CD8-positive, alpha-beta memory T cell (primary cell): ENCODE data around the gene RAP1GAP2. TPM values are rescaled to one million over a fixed set of nuclear protein-coding genes. Genes with fewer than 3 reads are reported as not detected.
"Not testable (repeated sequence)": the region's sequence is repeated elsewhere in the genome, so short reads cannot be mapped to it uniquely, and the experiment has no call there.

Experiments used
- CTCF ChIA-PET: fragments of 350-600 bp; sonication (Branson Sonifier 250); formaldehyde crosslinking; loops from one replicate; lab custom pipeline; 2021; ENCODE audit warnings: antibody characterized with exemption; lab: Charles Lee
- POLR2A ChIA-PET: fragments of 350-600 bp; sonication (Branson Sonifier 250); formaldehyde crosslinking; loops from one replicate; lab custom pipeline; 2021; ENCODE audit warnings: antibody characterized with exemption; lab: Charles Lee
- DNase-seq, 5 donors: peaks; one replicate each; pipeline versions ENCODE4 v3.0.0 to v3.0.0-alpha.2; 2020 to 2022; ENCODE audit warnings: mixed read lengths in 1 of 5
- H3K27ac ChIP-seq: one replicate; pipeline ENCODE4 v1.7.0; 2013; ENCODE audit warnings: low read depth, mild to moderate bottlenecking, low read length, moderate library complexity
- H3K27me3 ChIP-seq: 2 replicates; pipeline ENCODE4 v1.7.0; 2013; ENCODE audit warnings: low read length, mild to moderate bottlenecking; ENCODE audit not compliant: insufficient read depth, poor library complexity, severe bottlenecking
- H3K36me3 ChIP-seq: 2 replicates; pipeline ENCODE4 v1.7.0; 2013; ENCODE audit warnings: mild to moderate bottlenecking, low read length, moderate library complexity; ENCODE audit not compliant: insufficient read depth
- H3K4me1 ChIP-seq: 2 replicates; pipeline ENCODE4 v1.7.0; 2013; ENCODE audit warnings: mild to moderate bottlenecking, low read length, moderate library complexity; ENCODE audit not compliant: insufficient read depth
- H3K4me3 ChIP-seq: 2 replicates; pipeline ENCODE4 v1.7.0; 2013; ENCODE audit warnings: mild to moderate bottlenecking, low read length
- H3K9me3 ChIP-seq: 2 replicates; pipeline ENCODE4 v1.7.0; 2013; ENCODE audit warnings: mild to moderate bottlenecking, low read length
- H3K27ac Mint-ChIP-seq, 8 donors: one replicate each; pipeline ENCODE4 v1.8.0; 2020 to 2021; ENCODE audit warnings: mixed read lengths in 8 of 8, mild to moderate bottlenecking in 6 of 8, inconsistent platforms in 3 of 8, moderate library complexity in 3 of 8
- H3K27me3 Mint-ChIP-seq, 2 donors: one replicate each; pipeline ENCODE4 v1.8.0; 2020 to 2021; ENCODE audit warnings: mixed read lengths in 2 of 2, mild to moderate bottlenecking in 1 of 2, moderate library complexity in 1 of 2
- H3K36me3 Mint-ChIP-seq, 3 donors: one replicate each; pipeline ENCODE4 v1.8.0; 2020 to 2021; ENCODE audit warnings: mixed read lengths in 3 of 3, inconsistent platforms in 1 of 3, mild to moderate bottlenecking in 1 of 3
- H3K4me1 Mint-ChIP-seq, 3 donors: one replicate each; pipeline ENCODE4 v1.8.0; 2020 to 2021; ENCODE audit warnings: mixed read lengths in 3 of 3, inconsistent platforms in 1 of 3, mild to moderate bottlenecking in 1 of 3
- H3K4me3 Mint-ChIP-seq, 7 donors: one replicate each; pipeline ENCODE4 v1.8.0; 2020 to 2021; ENCODE audit warnings: mixed read lengths in 7 of 7, mild to moderate bottlenecking in 6 of 7, moderate library complexity in 4 of 7, inconsistent platforms in 2 of 7
- H3K9me3 Mint-ChIP-seq, 5 donors: one replicate each; pipeline ENCODE4 v1.8.0; 2020 to 2022; ENCODE audit warnings: mixed read lengths in 5 of 5, mild to moderate bottlenecking in 3 of 5, moderate library complexity in 2 of 5, inconsistent platforms in 1 of 5
- polyA plus RNA-seq: library from polyadenylated mRNA; unstranded; fragments of 300-500 nt; fragmentation: Illumina TruSeq; gene quantifications from one replicate; pipeline ENCODE4 v1.2.3, GENCODE V29; 2021
- total RNA-seq, 2 experiments: library from RNA; stranded (reverse); gene quantifications; one replicate each; pipeline ENCODE4 v1.2.3, GENCODE V29; 2021

RAP1GAP2 gene
- total and polyA plus RNA-seq, 3 experiments from 2014 or later, result 1.2 to 6.3 (median 1.4) TPM

GRCh38 chr17:3030852-3031470 lies 234.7 kb downstream of the RAP1GAP2 start:
- H3K27me3 Mint-ChIP-seq, POLR2A ChIA-PET, DNase-seq, H3K27ac Mint-ChIP-seq, H3K4me1 Mint-ChIP-seq, H3K4me3 ChIP-seq, H3K9me3 ChIP-seq, H3K4me1 ChIP-seq, H3K27me3 ChIP-seq, H3K4me3 Mint-ChIP-seq, H3K27ac ChIP-seq, H3K36me3 ChIP-seq, H3K9me3 Mint-ChIP-seq: not testable (repeated sequence)
- CTCF ChIA-PET, result interaction anchor here (1.3 kb wide), 1 partner anchor 18 kb away, joined by 4 read pairs; no protein-coding TSS in a partner anchor
- H3K36me3 Mint-ChIP-seq, result peaks cover 0 to 53% (median 12%) of the 10 kb centered on the region in 3 donors

DNA sequence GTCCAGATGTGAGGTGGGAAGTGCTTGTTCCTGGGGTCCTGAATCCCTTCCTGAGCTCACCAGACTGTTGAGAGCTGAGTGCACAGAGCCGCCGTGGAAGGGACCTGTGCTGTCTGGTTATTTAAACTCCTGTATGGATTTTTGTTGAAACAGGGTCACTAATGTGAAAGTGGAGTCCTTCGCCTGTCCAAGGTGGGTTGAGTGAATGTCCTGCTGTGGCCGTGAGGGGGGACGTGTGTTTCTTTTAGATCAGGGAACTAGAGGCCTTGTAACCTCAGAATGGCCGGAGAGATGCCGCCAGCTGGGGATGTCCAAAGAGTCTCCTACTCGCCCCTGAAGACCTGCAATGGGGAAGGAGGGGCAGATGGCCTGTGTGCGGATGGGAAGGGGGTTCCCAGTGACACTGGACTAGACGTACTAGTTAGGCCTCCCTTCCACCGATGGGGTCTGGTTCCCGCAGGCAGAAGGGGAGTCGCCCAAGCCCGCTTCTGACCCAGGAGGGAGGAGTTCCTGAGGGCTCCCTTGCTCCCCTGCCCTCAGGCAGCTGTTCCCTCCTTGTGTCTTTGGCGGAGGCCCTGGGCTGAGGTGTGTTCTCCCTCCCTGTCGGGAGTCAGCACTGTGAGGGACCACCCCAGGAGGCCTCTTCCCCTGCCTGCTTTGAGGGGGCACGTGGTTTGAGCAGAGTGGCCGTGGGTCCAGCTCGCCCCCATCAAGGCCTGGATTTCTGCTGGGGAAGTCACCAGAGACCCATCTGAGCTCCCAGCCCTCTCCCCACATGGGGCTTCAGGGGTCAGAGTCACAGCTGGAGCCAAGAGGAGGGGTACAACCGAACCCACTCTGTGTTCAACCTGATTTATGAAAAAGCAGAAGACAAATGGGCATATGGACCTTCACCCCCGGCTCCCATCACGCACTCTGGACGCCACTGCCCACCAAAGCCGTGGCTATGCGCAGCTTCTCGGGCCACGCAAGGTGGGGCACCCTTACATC lies 236.3 kb downstream of the RAP1GAP2 start:
- no peaks in the 10 kb centered on the region for H3K4me1 Mint-ChIP-seq
- DNase-seq, result no peak
- Histone ChIP-seq H3K4me3 (no peak overlapping the region), H3K9me3 (no peaks in the 10 kb centered on the region), H3K4me1 (no peaks in the 10 kb centered on the region), H3K27me3 (no peaks in the 10 kb centered on the region), H3K27ac (no peak overlapping the region), H3K36me3 (peaks cover 6% of the 10 kb centered on the region)
- POLR2A ChIA-PET, result interaction anchor here (0.5 kb wide), 1 partner anchor 1361 kb away, joined by 3 read pairs; no protein-coding TSS in a partner anchor
- H3K36me3 Mint-ChIP-seq, result peaks cover 0 to 41% (median 12%) of the 10 kb centered on the region in 3 donors
- no peaks in the 10 kb centered on the region for H3K27me3 Mint-ChIP-seq
- H3K27ac Mint-ChIP-seq, result peak overlapping the region in 1 of 8 donors; percentile 60
- peaks cover 0 to 2% (median 0%) of the 10 kb centered on the region in 5 donors for H3K9me3 Mint-ChIP-seq
- H3K4me3 Mint-ChIP-seq, result no peak overlapping the region
- CTCF ChIA-PET, result no interaction called here

DNA sequence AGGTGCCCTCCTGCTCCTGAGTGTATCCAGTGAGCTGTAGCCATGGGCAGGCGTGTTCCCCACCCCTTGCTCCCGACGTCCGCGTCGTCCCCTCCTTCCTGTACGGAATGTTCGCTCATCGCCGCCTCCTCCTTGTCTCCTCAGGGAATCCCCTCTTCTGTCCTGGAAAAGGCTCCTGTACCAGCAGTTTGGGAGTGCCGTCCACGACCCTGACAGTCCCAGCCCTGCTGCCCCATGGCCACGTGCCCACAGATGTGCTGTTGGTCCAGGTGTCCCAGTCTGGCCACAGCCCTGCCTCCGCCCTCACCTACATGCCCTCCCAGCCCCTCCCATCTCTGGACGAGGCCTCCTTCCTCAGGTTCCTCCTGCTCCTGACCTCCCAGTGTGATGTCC lies 237.0 kb downstream of the RAP1GAP2 start:
- POLR2A ChIA-PET, result interaction anchor here (0.5 kb wide), 1 partner anchor 1360 kb away, joined by 3 read pairs; no protein-coding TSS in a partner anchor
- H3K4me3 Mint-ChIP-seq, result no peak overlapping the region
- no peak overlapping the region for H3K27ac Mint-ChIP-seq
- no peaks in the 10 kb centered on the region for H3K4me1 Mint-ChIP-seq
- Histone ChIP-seq H3K27me3 (no peaks in the 10 kb centered on the region), H3K4me1 (no peaks in the 10 kb centered on the region), H3K4me3 (no peak overlapping the region), H3K9me3 (no peaks in the 10 kb centered on the region), H3K36me3 (peaks cover 6% of the 10 kb centered on the region), H3K27ac (no peak overlapping the region)
- H3K27me3 Mint-ChIP-seq, result no peaks in the 10 kb centered on the region
- peaks cover 0 to 35% (median 8%) of the 10 kb centered on the region in 3 donors for H3K36me3 Mint-ChIP-seq
- CTCF ChIA-PET, result no interaction called here
- no peak for DNase-seq
- H3K9me3 Mint-ChIP-seq, result peaks cover 0 to 2% (median 0%) of the 10 kb centered on the region in 5 donors

DNA sequence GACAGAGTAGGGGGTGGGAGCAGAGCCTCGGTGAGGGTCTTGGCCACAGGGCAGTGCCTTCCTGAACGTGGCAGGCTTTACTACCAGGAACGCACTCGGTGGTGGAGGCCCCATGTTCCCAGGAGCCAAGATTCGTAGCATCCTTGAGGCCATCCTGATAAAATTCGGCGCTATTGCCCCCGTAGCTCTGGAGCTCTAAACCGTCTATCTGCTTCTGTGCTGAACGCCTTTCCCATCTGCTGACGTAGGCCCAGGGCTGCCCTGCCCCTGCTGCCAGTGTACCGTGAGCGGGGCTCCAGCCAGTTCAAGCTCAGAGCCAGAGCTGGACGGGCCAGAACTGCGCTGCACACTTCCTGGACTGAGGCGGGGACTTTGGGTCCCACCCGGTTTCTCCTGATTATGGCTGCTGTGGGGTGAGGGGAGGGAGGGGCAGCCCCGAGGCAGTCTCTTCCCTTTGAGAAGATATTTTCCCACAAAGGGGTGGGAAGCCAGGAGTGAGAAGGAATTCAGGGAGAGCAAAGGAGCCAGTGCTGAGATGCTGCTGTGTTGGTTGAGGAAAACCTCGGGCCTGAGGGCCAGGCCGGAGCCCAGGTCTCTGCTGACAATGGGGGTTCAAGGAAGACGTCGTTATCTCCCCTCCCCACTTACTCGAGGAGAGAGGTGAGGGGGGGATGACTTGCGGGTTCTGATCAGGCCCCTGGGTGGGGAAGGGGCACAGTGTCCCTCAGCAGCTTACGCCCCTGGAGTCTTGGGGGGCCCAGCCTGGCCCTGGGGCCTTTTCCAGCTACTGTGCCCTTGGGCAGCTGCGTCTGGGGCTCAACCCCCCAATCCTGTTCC lies 237.7 kb downstream of the RAP1GAP2 start:
- Mint-ChIP-seq H3K4me1 (peaks cover 2% of the 10 kb centered on the region in 3 donors), H3K9me3 (peaks cover 0 to 2% (median 0%) of the 10 kb centered on the region in 5 donors), H3K4me3 (peak overlapping the region in 1 of 7 donors; percentile 66), H3K27me3 (no peaks in the 10 kb centered on the region), H3K27ac (peak overlapping the region in 1 of 8 donors; percentile 6), H3K36me3 (peaks cover 0 to 29% (median 6%) of the 10 kb centered on the region in 3 donors)
- no peak for DNase-seq
- Histone ChIP-seq H3K9me3 (no peaks in the 10 kb centered on the region), H3K27me3 (no peaks in the 10 kb centered on the region), H3K36me3 (peaks cover 6% of the 10 kb centered on the region), H3K27ac (no peak overlapping the region), H3K4me1 (no peaks in the 10 kb centered on the region), H3K4me3 (no peak overlapping the region)
- ChIA-PET POLR2A (no interaction called here), CTCF (interaction anchor here (1.1 kb wide), 1 partner anchor 17 kb away, joined by 3 read pairs; no protein-coding TSS in a partner anchor)

DNA sequence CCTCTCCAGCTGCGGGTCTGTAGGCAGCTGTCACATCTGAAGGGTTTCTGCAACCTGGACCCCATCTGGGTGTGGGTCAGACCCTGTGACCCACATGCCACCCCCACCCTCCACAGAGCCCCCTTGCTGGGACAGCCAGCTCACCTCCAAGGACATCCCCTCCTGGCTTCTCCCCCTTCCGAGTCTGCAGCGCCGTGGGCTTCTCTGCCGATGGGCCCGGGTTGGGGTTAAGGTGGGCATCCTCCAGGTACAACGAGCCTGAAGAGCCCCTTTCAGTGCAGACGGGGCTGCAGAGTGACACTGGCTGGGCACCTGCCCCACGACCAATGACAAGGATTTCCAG lies 238.3 kb downstream of the RAP1GAP2 start:
- Mint-ChIP-seq H3K4me1 (peaks cover 5 to 6% (median 5%) of the 10 kb centered on the region in 3 donors), H3K27ac (peak overlapping the region in 1 of 8 donors; percentile 22), H3K27me3 (no peaks in the 10 kb centered on the region), H3K4me3 (no peak overlapping the region), H3K9me3 (peaks cover 0 to 2% (median 0%) of the 10 kb centered on the region in 5 donors), H3K36me3 (peaks cover 0 to 23% (median 4%) of the 10 kb centered on the region in 3 donors)
- ChIA-PET CTCF (interaction anchor here (1.1 kb wide), 1 partner anchor 17 kb away, joined by 3 read pairs; no protein-coding TSS in a partner anchor), POLR2A (no interaction called here)
- Histone ChIP-seq H3K9me3 (no peaks in the 10 kb centered on the region), H3K4me1 (no peaks in the 10 kb centered on the region), H3K27ac (no peak overlapping the region), H3K36me3 (peaks cover 1% of the 10 kb centered on the region), H3K27me3 (no peaks in the 10 kb centered on the region), H3K4me3 (no peak overlapping the region)
- DNase-seq, result no peak

DNA sequence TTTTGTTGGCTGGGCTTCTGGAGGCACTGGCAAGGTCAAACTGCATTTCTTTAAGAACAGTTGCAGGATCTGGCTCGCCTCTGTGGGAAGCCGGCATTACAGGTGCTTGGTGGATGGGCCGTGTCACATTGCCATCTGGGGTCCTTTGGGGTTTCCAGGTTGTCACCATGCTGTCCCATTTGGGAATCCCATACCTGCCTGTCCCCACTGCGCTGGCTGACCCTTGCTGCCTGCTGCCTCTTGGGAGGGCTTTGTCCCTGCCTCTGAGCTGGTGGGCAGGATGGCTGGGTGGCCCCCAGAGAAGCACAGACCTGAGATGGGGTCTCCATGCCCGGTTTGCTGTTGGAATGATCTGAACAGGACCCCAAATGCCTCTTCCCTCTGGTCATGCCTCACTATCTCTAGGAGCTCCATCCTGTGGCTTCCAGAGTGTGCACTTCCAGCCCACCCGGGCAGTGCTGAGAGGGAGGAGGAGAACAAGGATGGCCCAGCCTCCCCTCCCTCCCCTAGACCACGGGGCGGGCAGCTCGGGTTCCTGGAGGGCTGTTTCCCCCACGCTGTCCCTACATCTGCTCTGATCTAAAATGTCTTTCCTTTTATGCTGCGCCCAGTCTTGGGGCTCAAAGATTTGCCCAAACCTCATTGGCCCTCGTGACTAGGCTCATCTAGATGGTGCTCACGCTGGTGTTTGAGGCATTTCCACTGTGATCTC lies 239.2 kb downstream of the RAP1GAP2 start:
- Histone ChIP-seq H3K4me1 (no peaks in the 10 kb centered on the region), H3K9me3 (no peaks in the 10 kb centered on the region), H3K27me3 (no peaks in the 10 kb centered on the region), H3K4me3 (no peak overlapping the region), H3K36me3 (no peaks in the 10 kb centered on the region), H3K27ac (no peak overlapping the region)
- ChIA-PET CTCF (interaction anchor here (1.1 kb wide), 2 partner anchors 18 to 249 kb away, joined by 3 read pairs; no protein-coding TSS in a partner anchor), POLR2A (no interaction called here)
- H3K27me3 Mint-ChIP-seq, result no peaks in the 10 kb centered on the region
- H3K27ac Mint-ChIP-seq, result peak overlapping the region in 1 of 8 donors; percentile 76
- H3K36me3 Mint-ChIP-seq, result peaks cover 0 to 17% (median 4%) of the 10 kb centered on the region in 3 donors
- peaks cover 0 to 2% (median 0%) of the 10 kb centered on the region in 5 donors for H3K9me3 Mint-ChIP-seq
- H3K4me3 Mint-ChIP-seq, result no peak overlapping the region
- H3K4me1 Mint-ChIP-seq, result peaks cover 8 to 10% (median 9%) of the 10 kb centered on the region in 3 donors
- no peak for DNase-seq

DNA sequence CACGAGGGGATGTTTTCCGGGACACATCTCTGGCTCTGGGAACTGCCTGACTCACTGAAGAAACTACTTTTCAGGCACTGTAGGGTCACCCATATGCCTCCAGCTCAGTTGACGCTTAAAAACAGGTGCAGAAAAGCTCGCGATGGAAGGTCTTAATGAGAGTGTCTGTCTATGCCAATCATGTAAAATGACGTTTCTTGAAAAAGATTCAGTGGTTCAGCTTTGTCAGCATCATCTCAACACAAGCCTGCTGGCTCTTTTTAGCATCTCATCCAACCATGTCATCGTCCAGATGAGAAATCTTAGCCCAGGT lies 239.7 kb downstream of the RAP1GAP2 start:
- H3K27ac Mint-ChIP-seq, result peak overlapping the region in 1 of 8 donors; percentile 76
- peak overlapping the region in 1 of 7 donors; percentile 56 for H3K4me3 Mint-ChIP-seq
- peaks cover 0 to 2% (median 0%) of the 10 kb centered on the region in 5 donors for H3K9me3 Mint-ChIP-seq
- peaks cover 0 to 11% (median 4%) of the 10 kb centered on the region in 3 donors for H3K36me3 Mint-ChIP-seq
- Histone ChIP-seq H3K9me3 (no peaks in the 10 kb centered on the region), H3K27me3 (no peaks in the 10 kb centered on the region), H3K4me3 (no peak overlapping the region), H3K27ac (no peak overlapping the region), H3K4me1 (no peaks in the 10 kb centered on the region), H3K36me3 (no peaks in the 10 kb centered on the region)
- H3K27me3 Mint-ChIP-seq, result no peaks in the 10 kb centered on the region
- peaks cover 8 to 10% (median 9%) of the 10 kb centered on the region in 3 donors for H3K4me1 Mint-ChIP-seq
- no peak for DNase-seq
- ChIA-PET POLR2A (no interaction called here), CTCF (interaction anchor here (1.1 kb wide), 1 partner anchor 250 kb away, joined by 3 read pairs; no protein-coding TSS in a partner anchor)
